HG02840 (cell line): ENCODE measurements around the gene DNAAF5.
"Not testable (repeated sequence)": the region's sequence is repeated elsewhere in the genome, so short reads cannot be mapped to it uniquely, and the experiment has no call there.

ENCODE experiments used
- ATAC-seq: cut with Tn5 transposase; IDR thresholded peaks from one replicate; pipeline ENCODE4 v1.9.1; 2021; ENCODE audit warnings: mild to moderate bottlenecking, moderate library complexity, moderate number of reproducible peaks; ENCODE audit not compliant: unreplicated experiment, low FRiP score

The DNAAF5 gene

DNA sequence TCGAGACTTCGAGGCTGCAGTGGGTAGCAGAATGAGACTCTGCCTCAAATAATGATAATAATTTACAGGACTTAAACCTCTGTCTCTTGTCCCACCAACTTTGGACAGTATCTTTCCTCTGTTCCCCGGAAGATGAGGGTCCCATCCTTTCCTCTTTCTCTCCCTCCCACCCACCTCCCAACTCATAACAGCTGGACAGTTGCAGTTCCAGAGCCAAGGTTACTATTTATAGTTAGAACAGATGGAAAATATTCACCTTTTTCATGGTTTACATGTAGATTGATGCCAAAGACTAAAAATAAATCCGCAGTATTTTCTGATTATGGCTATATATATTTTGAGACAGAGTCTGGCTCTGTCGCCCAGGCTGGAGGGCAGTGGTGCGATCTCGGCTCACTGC, 74.2 kb downstream of the DNAAF5 start:
- ATAC-seq, result no peak

GRCh38 chr7:801351-801750, 74.9 kb downstream of the DNAAF5 start:
- not testable (repeated sequence) for ATAC-seq

DNA sequence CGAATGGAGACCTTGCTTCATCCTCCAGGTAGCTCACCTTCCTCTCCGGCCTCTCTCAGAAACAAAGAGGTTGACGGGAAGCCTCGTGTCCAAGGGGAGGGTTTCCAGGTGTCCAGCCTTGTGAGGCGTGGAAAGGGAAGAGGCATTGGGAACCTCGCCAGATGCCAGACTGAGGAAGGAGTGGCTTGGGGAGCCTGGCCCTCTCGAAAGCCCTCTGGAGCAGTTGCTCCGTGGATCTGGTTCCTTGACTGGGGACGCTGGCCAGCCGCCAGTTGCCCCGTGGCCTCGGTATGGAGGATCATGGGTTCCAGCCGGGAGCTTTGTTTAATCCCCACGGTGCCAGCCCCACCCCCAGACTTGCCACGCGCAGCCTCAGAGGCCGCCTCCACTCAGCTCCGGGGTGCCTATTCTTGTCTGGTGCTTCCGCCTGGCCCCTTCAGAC, 75.5 kb downstream of the DNAAF5 start:
- no peak for ATAC-seq

GRCh38 chr7:802500-803242, 76.2 kb downstream of the DNAAF5 start:
- ATAC-seq, result no peak

- ATAC-seq, result no peak
Observed at GRCh38 chr7:803243-803635, 76.7 kb downstream of the DNAAF5 start.

GRCh38 chr7:803796-804195, 77.3 kb downstream of the DNAAF5 start:
- not testable (repeated sequence) for ATAC-seq

DNA sequence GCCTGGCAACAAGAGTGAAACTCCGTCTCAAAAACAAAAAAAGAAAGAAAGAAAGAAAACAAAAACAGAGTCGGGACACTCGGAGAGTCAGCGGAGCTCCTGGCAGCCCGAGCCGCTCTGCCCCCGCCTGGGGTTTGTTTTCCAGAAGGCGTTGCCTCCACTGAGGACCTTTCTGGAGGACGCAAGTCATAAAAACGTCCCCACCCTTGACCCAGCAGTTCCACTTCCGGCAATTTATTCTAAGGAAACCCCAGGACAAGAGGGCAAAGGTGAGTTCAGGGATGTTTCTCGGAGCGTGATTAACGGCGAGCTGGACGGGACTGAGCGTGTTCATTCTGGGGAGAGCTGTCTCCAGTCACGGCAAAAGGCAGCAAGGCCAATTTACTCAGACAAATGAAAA, 78.8 kb downstream of the DNAAF5 start:
- ATAC-seq, result no peak

GRCh38 chr7:815284-816216, 89.1 kb downstream of the DNAAF5 start:
- ATAC-seq, result no peak

- ATAC-seq, result peak; percentile 85
Observed at GRCh38 chr7:816300-816750, 89.8 kb downstream of the DNAAF5 start.

DNA sequence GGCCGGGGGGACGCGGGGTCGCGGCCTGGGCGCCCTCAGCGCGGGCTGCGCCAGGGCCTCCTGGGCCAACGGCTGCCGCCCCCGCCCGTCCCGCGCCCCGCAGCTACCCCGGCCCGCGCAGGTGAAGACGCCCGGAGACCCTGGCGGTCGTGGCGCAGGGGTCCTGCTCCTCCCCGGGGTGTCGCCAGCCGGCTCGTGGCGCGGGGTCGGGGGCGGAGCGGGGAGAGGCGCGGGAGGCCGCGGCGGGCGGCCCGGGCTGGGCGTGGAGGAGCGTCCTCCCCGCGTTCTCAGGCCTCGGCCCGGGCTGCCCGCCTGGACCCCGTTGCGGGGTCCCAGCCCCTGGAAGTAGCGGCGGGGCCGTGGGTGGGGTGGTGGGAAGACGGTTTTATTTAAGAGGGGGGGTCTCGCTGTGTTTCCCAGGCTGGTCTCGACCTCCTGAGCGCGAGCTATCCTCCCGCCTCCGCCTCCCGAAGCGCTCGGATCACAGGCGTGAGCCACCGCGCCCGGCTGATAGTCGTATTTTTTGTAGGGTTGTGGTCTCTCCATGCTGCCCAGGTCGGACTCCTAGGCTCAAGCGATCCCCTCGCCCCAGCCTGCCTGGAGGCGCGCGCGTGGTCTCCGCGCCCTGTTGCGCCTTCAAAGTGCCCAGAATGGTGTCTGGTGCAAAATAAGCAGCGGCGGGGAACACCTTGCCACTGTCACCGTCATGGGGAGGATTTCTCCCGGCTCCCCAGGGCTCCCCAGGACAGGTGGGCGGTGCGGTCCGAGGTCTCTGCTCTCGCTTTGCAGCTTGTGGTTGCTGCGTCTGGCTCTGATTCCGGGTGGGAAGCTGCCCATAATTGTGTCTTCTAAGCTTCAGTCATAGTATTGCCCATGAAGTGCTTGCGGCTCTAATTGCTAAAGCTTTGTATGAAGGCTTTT, 90.5 kb downstream of the DNAAF5 start:
- peak; percentile 9 for ATAC-seq

DNA sequence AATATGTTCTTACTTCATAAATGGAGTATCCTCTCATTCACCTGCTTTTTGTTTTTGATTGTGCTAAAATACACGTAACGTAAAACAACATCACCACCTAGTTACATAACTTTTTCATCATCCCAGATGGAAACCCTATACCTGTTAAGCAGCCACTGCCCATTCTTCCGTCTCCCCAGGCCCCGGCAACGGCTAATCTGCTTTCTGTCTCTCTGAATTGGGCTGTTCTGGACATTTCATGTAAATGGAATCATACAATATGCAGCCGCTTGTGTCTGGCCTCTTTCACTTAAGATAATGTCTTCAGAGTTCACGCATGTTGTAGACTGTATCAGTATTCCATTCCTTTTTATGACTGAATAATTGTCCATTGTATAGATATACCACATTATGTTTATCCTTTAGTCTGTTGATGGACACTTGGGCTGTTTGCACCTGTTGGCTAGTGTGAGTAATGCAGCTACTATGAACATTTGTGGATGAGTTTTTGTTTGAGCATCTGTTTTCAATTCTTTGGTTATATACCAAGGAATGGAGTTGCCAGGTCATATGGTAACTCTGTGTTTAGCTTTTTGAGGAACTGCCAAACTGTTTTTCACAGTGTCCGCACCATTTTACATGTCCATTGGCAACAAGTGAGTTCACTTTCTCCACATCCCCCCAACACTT, 91.7 kb downstream of the DNAAF5 start:
- ATAC-seq, result no peak

GRCh38 chr7:820341-820740, 93.8 kb downstream of the DNAAF5 start:
- no peak for ATAC-seq

DNA sequence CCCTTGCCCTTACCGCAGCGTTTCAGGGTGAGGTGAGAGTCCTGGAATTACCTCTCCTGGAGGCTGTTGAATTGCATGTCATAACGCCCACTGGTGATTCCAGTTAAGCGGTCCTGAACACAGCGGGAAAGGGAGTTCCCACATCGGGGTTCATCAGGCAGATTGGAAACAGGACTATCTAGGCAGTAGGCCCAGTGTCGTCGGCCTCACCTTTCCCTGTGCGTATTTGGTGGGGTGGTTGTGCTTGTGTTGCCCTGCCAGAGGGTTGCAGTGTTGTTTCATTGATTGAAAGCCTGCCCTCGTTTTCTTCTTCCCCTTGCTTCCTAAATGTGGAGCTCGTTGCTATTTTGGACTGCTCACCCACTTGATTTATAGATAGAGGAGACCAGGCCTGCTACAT, 95.2 kb downstream of the DNAAF5 start:
- ATAC-seq, result no peak

GRCh38 chr7:822692-823276, 96.3 kb downstream of the DNAAF5 start:
- ATAC-seq, result no peak

GRCh38 chr7:823649-824048, 97.2 kb downstream of the DNAAF5 start:
- ATAC-seq, result no peak

DNA sequence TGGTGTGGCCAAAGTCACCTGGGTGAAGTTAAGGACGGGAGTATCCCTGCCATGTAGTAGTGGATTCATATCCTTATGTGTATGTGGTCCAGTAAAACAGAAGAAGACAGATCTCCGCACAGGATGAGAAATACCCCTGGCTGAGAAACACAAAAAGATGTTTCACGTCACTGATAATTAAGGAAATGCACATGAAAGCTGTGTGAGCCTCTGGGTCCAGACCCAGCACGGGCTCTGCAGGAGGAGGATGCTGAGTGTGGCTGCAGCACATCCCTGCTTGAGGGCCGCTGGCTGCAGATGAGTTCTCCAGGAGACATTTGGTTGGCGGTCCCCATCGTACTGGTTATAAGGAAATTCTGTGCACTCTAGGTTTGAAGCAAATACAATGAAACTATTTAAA, 97.6 kb downstream of the DNAAF5 start:
- no peak for ATAC-seq

- no peak for ATAC-seq
Observed at GRCh38 chr7:824664-825063, 98.2 kb downstream of the DNAAF5 start.

DNA sequence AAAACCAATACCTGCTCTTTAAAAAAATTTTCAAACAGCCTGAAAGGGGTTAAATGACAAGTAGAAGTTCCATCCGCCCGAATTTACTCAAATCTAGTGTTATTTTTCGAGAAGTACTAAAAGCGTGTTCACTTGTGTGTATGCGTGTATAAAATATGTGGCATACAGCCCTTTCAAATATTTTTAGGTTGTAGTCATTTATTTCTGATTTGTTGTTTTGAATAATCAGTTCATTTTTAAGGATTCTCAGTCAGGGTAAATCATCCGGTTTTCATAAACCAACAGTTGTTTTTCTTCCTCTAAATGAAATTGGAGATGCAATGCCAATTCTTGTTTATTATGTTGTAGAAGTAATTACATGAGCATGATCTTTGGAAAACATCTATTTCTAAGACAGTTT, 98.9 kb downstream of the DNAAF5 start:
- no peak for ATAC-seq

DNA sequence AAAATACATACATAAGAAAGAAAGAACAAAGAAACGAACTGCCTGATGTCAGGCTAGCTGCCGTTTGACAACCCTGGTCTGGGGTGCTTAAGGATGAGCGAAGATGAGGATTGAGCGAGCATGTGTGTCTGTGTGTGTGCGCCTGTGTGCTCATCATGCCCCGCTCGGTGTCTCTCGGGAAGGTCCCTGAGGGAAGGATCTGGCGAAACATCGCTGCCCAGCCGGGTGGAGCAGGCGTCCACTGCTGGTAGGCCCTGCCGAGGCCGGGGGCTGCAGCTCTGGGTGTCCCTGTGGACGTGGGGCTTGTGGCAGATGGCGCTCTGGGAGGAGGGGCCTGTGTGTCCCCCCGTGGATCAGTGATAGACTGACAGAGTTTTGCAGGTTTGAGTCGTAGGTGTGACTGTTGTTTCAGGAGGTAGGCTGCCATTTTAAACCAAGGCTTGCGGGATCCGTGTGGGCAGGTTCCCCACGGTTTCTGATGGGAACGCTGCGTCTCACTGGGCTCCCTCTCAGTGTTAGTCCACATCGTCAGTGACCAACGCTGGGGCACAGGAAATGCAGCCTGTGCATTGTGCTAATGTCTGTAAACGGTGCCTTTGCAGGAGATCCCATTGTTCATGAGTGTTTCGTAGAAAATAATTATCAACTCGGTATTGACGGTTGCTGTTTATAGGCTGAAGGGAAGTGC, 99.9 kb downstream of the DNAAF5 start:
- ATAC-seq, result no peak
